K562 (cell line): Measurements from ENCODE around the gene SEZ6L. TPM values are rescaled to one million over a fixed set of nuclear protein-coding genes. Genes with fewer than 3 reads are reported as not detected.

ENCODE experiments used
- ATAC-seq: fragments of 200-7000 bp; cut with Tn5 transposase; 3 replicates; pipeline ENCODE4 v1.9.1; 2020; ENCODE audit warnings: moderate library complexity
- BruUV-seq: library from RNA; stranded (reverse); fragments of 400-500 nt; replicated peaks from 2 replicates; lab custom pipeline; 2021; lab: Mats Ljungman, UMichigan
- CTCF ChIA-PET: fragments of 300-600 bp; formaldehyde crosslinking; extraction: SDS; loops from one replicate; lab custom pipeline; 2021; ENCODE audit warnings: low intra/inter-chr PET ratio; lab: Yijun Ruan, JAX
- POLR2A ChIA-PET: fragments of 300-600, 350-650 bp; sonication (Branson Sonifier 250); formaldehyde crosslinking; extraction: SDS; loops from one replicate; lab custom pipeline; 2021; ENCODE audit warnings: antibody characterized with exemption, inconsistent platforms; lab: Yijun Ruan, JAX
- DNase-seq, 4 experiments: peaks; one replicate each; pipeline versions ENCODE4 v3.0.0 to v3.0.0-alpha.2; 2011 to 2018; ENCODE audit warnings: low spot score in 3 of 4, mixed read lengths in 3 of 4; ENCODE audit errors: extremely low read depth in 1 of 4
- FAIRE-seq: peaks from 2 replicates; lab custom pipeline; 2011; peaks lifted over from hg19 to GRCh38; lab: Jason Lieb, UNC
- H2AFZ ChIP-seq: 2 replicates; pipeline ENCODE4 v1.6.0; 2011; ENCODE audit warnings: low read depth, low read length, control low read depth, inconsistent platforms
- H3K27ac ChIP-seq: fragments of 200-600 bp; 3 replicates; pipeline ENCODE4 v1.8.0; 2011; ENCODE audit warnings: low read depth, mild to moderate bottlenecking, control low read depth, inconsistent platforms, low read length, moderate library complexity, mixed read lengths; ENCODE audit errors: extremely low read depth
- H3K27me3 ChIP-seq, 2 experiments: fragments of 300-600 bp in 1 of 2; 2 replicates in 1 of 2; 3 replicates in 1 of 2; pipeline versions ENCODE4 v1.6.0 to v1.8.0; 2011; ENCODE audit warnings: inconsistent platforms in 2 of 2, low read length in 2 of 2, mild to moderate bottlenecking in 1 of 2, mixed read lengths in 1 of 2, moderate library complexity in 1 of 2; ENCODE audit not compliant: control insufficient read depth in 2 of 2, insufficient read depth in 2 of 2
- H3K36me3 ChIP-seq: fragments of 300-600 bp; 3 replicates; pipeline ENCODE4 v1.8.0; 2011; ENCODE audit warnings: mild to moderate bottlenecking, low read length, inconsistent platforms; ENCODE audit not compliant: control insufficient read depth, insufficient read depth
- H3K4me1 ChIP-seq, 2 experiments: fragments of 200-600 bp in 1 of 2; replicated peaks in 1 of 2; 2 replicates in 1 of 2; 3 replicates in 1 of 2; pipeline versions ENCODE4 v1.5.1 to v1.8.0; 2011; ENCODE audit warnings: inconsistent platforms in 2 of 2, low read length in 2 of 2, mild to moderate bottlenecking in 1 of 2, mixed read lengths in 1 of 2, moderate library complexity in 1 of 2; ENCODE audit not compliant: control insufficient read depth in 2 of 2, insufficient read depth in 2 of 2
- H3K4me2 ChIP-seq: 2 replicates; pipeline ENCODE4 v1.6.1; 2011; ENCODE audit warnings: low read length, control low read depth, inconsistent platforms, mixed read lengths; ENCODE audit not compliant: insufficient read depth
- H3K4me3 ChIP-seq: fragments of 200-600 bp; sonication (generic), shearing (Covaris generic); 2 replicates; pipeline ENCODE4 v1.5.1; 2016; ENCODE audit warnings: control low read depth, inconsistent platforms
- H3K79me2 ChIP-seq: fragments of 200-600 bp; 3 replicates; pipeline ENCODE4 v1.8.0; 2011; ENCODE audit warnings: low read length, inconsistent platforms; ENCODE audit not compliant: control insufficient read depth, insufficient read depth
- H3K9ac ChIP-seq, 2 experiments: 2 replicates each; pipeline versions ENCODE4 v1.6.0 to v1.6.1; 2011; ENCODE audit warnings: low read depth in 2 of 2, low read length in 2 of 2, control low read depth in 1 of 2, inconsistent platforms in 1 of 2, mild to moderate bottlenecking in 1 of 2, mixed read lengths in 1 of 2; ENCODE audit not compliant: insufficient read depth in 1 of 2
- H3K9me1 ChIP-seq: one replicate; pipeline ENCODE4 v1.6.0; 2011; ENCODE audit warnings: inconsistent platforms, mild to moderate bottlenecking, low read length, moderate library complexity; ENCODE audit not compliant: control insufficient read depth, insufficient read depth
- H3K9me3 ChIP-seq: replicated peaks from 2 replicates; pipeline ENCODE4 v1.5.1; 2011; ENCODE audit warnings: low read depth, low read length, inconsistent platforms; ENCODE audit not compliant: control insufficient read depth, insufficient read depth
- H4K20me1 ChIP-seq: replicated peaks from 2 replicates; pipeline ENCODE4 v1.6.1; 2011; ENCODE audit warnings: low read length, inconsistent platforms, mixed read lengths; ENCODE audit not compliant: control insufficient read depth, insufficient read depth
- CEBPG ChIP-seq, 3 experiments: fragments of 200-800 bp in 1 of 3; sonication (Bioruptor generic) in 1 of 3; sonication (generic) in 1 of 3; formaldehyde crosslinking in 1 of 3; IDR thresholded peaks in 2 of 3; conservative IDR thresholded peaks in 1 of 3; 2 replicates each; pipeline versions ENCODE4 v1.6.1 to v1.8.0; 2016 to 2022; ENCODE audit warnings: missing compliant biosample characterization in 2 of 3, missing genetic modification characterization in 2 of 3, mild to moderate bottlenecking in 1 of 3, missing genetic modification reagents in 1 of 3
- CHAMP1 ChIP-seq: fragments of 450-650 bp; IDR thresholded peaks from 2 replicates; pipeline ENCODE4 v1.6.1; 2016; ENCODE audit warnings: mild to moderate bottlenecking
- FOXJ3 ChIP-seq: sonication (generic); formaldehyde crosslinking; IDR thresholded peaks from 2 replicates; pipeline ENCODE4 v1.4.0; 2020; ENCODE audit warnings: mild to moderate bottlenecking, missing genetic modification reagents
- GTF2F1 ChIP-seq: IDR thresholded peaks from 2 replicates; pipeline ENCODE4 v1.6.1; 2011; ENCODE audit warnings: low read depth, low read length, improper control_type of control experiment
- HES1 ChIP-seq: fragments of 450-650 bp; IDR thresholded peaks from 2 replicates; pipeline ENCODE4 v1.6.1; 2016; ENCODE audit warnings: low read depth, mild to moderate bottlenecking, moderate library complexity
- HMBOX1 ChIP-seq: sonication (generic); IDR thresholded peaks from 2 replicates; pipeline ENCODE4 v1.6.1; 2016
- MAFG ChIP-seq: fragments of 450-650 bp; conservative IDR thresholded peaks from 2 replicates; pipeline ENCODE4 v1.6.1; 2016; ENCODE audit warnings: missing genetic modification characterization, missing compliant biosample characterization
- POU5F1 ChIP-seq: fragments of 150-350 bp; IDR thresholded peaks from 2 replicates; pipeline ENCODE4 v1.6.1; 2014; ENCODE audit warnings: borderline replicate concordance, low read length, low read depth, mild to moderate bottlenecking; ENCODE audit not compliant: partially characterized antibody
- THRAP3 ChIP-seq: fragments of 450-650 bp; IDR thresholded peaks from 2 replicates; pipeline ENCODE4 v1.6.1; 2016; ENCODE audit warnings: mild to moderate bottlenecking, inconsistent platforms, borderline replicate concordance
- ZBTB26 ChIP-seq: fragments of 450-650 bp; formaldehyde crosslinking; IDR thresholded peaks from 2 replicates; pipeline ENCODE4 v1.4.0; 2022; ENCODE audit warnings: missing genetic modification characterization
- ZNF134 ChIP-seq: fragments of 250-450 bp; sonication (Bioruptor Pico); conservative IDR thresholded peaks from 2 replicates; pipeline ENCODE4 v1.4.0; 2020
- ZNF766 ChIP-seq: fragments of 200-800 bp; sonication (Bioruptor generic); conservative IDR thresholded peaks from 2 replicates; pipeline ENCODE4 v1.6.1; 2016; ENCODE audit warnings: missing genetic modification characterization, missing compliant biosample characterization
- WGBS: fragments of 100-300 bp; shearing (Covaris generic); methylation state at CpG from one replicate; pipeline ENCODE4 v1.1.6; 2016; ENCODE audit warnings: low coverage, mixed read lengths; ENCODE audit not compliant: insufficient coverage; ENCODE audit errors: missing lambda C conversion rate; 5-methylcytosine and 5-hydroxymethylcytosine counted together
- in situ Hi-C: fragments of 300-500 bp; cut with MboI; formaldehyde crosslinking; loops from 4 replicates; pipeline ENCODE4 v1.15.0; 2018; ENCODE audit warnings: inconsistent platforms, mixed read lengths
- intact Hi-C: fragments of 100-400 bp; cut with micrococcal nuclease; formaldehyde crosslinking; loops from 2 replicates; pipeline ENCODE4 v1.14.2; 2022
- polyA plus RNA-seq, 8 experiments: library from polyadenylated mRNA; depleted of rRNA in 4 of 8; stranded (reverse) in 5 of 8; unstranded in 3 of 8; fragments of >200 nt; fragmentation: Nextera tagmentation in 2 of 8; fragmentation: Illumina TruSeq in 1 of 8; extraction: Ambion mirVana in 2 of 8; extraction: Trizol in 1 of 8; gene quantifications; 2 replicates each; pipeline versions ENCODE4 v1.2.1 to v1.2.3, GENCODE V29; 2011 to 2014; ENCODE audit warnings: inconsistent platforms in 1 of 8, missing spikeins in 1 of 8
- total RNA-seq, 7 experiments: library from RNA; depleted of rRNA in 6 of 7; stranded (reverse); fragments of >200 nt in 6 of 7; fragmentation: Illumina TruSeq in 2 of 7; extraction: Trizol in 2 of 7; gene quantifications; 2 replicates each; pipeline versions ENCODE4 v1.2.1 to v1.2.3, GENCODE V29; 2011 to 2021; ENCODE audit warnings: low replicate concordance in 1 of 7

The SEZ6L gene
- total and polyA plus RNA-seq, 9 of the 15 experiments (the other 6 are each of a cell fraction or from before 2014, with no cell fraction given): not detected

- Histone ChIP-seq H3K9ac (no peak overlapping the region), H3K4me3 (no peak overlapping the region), H3K79me2 (no peaks in the 10 kb centered on the region), H3K27me3 (no peaks in the 10 kb centered on the region), H3K9me1 (no peaks in the 10 kb centered on the region), H2AFZ (no peak overlapping the region), H4K20me1 (no peaks in the 10 kb centered on the region), H3K4me1 (no peaks in the 10 kb centered on the region), H3K9me3 (no peaks in the 10 kb centered on the region), H3K36me3 (no peaks in the 10 kb centered on the region), H3K27ac (no peak overlapping the region), H3K4me2 (no peak overlapping the region)
- no TSS peak for BruUV-seq
- DNase-seq: no peak
- CTCF ChIA-PET: no interaction called here
- ATAC-seq: no peak
- WGBS: 0% methylated on average over 4 of the region's 4 CpGs
- TF ChIP-seq POU5F1 (no peak), ZBTB26 (no peak), THRAP3 (no peak), HES1 (no peak), FOXJ3 (no peak), ZNF766 (CRISPR knock-in tag) (no peak), ZNF134 (CRISPR knock-in tag) (no peak), HMBOX1 (no peak), GTF2F1 (no peak), MAFG (no peak), CEBPG (CRISPR knock-in tag; IDR thresholded peaks at IDR 0.05) (no peak), CEBPG (tag; conservative IDR thresholded peaks at IDR 0.05 in 1 of 2, IDR thresholded peaks at IDR 0.05 in 1 of 2) (no peak), CHAMP1 (no peak)
- POLR2A ChIA-PET: interaction anchor here (0.6 kb wide), 1 partner anchor 47 kb away, joined by 3 read pairs; no protein-coding TSS in a partner anchor
- in situ Hi-C loops (no loop called here), intact Hi-C loops (no loop called here)
- no peak for FAIRE-seq
Observed at GRCh38 chr22:26303475-26303874, 134.2 kb downstream of the SEZ6L start.
